ENCODE data around the gene MPRIP.

MPRIP gene

GRCh38 chr17:17055286-17056155 lies 13.3 kb downstream of the MPRIP start:
- Histone ChIP-seq H3K4me1 (ENCODE audit: control insufficient read depth, insufficient read depth, low read length) (peaks cover 17% of the 10 kb centered on the region; the same call in 1 of the 2 replicates), H3K27ac (ENCODE audit: low read depth, low read length) (no peak overlapping the region), H3K36me3 (ENCODE audit: control insufficient read depth, insufficient read depth, low read length) (0 out of 2 replicates have a peak, but pooled peaks cover 7% of the 10 kb centered on the region), H3K9me3 (ENCODE audit: control insufficient read depth, insufficient read depth, low read depth, low read length) (no peaks in the 10 kb centered on the region), H3K4me3 (ENCODE audit: low read depth, low read length) (no peak overlapping the region), H3K9ac (ENCODE audit: low read length) (no peak overlapping the region), H3K27me3 (ENCODE audit: control insufficient read depth, insufficient read depth, low read length) (no peaks in the 10 kb centered on the region)

GRCh38 chr17:17056156-17056539 lies 13.9 kb downstream of the MPRIP start:
- no peak overlapping the region for H3K9ac ChIP-seq (ENCODE audit: low read length)
- no peak overlapping the region for H3K27ac ChIP-seq (ENCODE audit: low read depth, low read length)
- H3K27me3 ChIP-seq (ENCODE audit: control insufficient read depth, insufficient read depth, low read length), result no peaks in the 10 kb centered on the region
- 0 out of 2 replicates have a peak, but pooled peaks cover 7% of the 10 kb centered on the region for H3K36me3 ChIP-seq (ENCODE audit: control insufficient read depth, insufficient read depth, low read length)
- no peaks in the 10 kb centered on the region for H3K9me3 ChIP-seq (ENCODE audit: control insufficient read depth, insufficient read depth, low read depth, low read length)
- H3K4me3 ChIP-seq (ENCODE audit: low read depth, low read length), result no peak overlapping the region
- peaks cover 17% of the 10 kb centered on the region; the same call in 1 of the 2 replicates for H3K4me1 ChIP-seq (ENCODE audit: control insufficient read depth, insufficient read depth, low read length)

GRCh38 chr17:17057057-17057551 lies 14.8 kb downstream of the MPRIP start:
- peaks cover 11% of the 10 kb centered on the region; the same call in 1 of the 2 replicates for H3K4me1 ChIP-seq (ENCODE audit: control insufficient read depth, insufficient read depth, low read length)

GRCh38 chr17:17058304-17058703 lies 16.0 kb downstream of the MPRIP start:
- Histone ChIP-seq H3K27me3 (ENCODE audit: control insufficient read depth, insufficient read depth, low read length) (no peaks in the 10 kb centered on the region), H3K9me3 (ENCODE audit: control insufficient read depth, insufficient read depth, low read depth, low read length) (no peaks in the 10 kb centered on the region), H3K9ac (ENCODE audit: low read length) (no peak overlapping the region), H3K27ac (ENCODE audit: low read depth, low read length) (no peak overlapping the region), H3K4me1 (ENCODE audit: control insufficient read depth, insufficient read depth, low read length) (peaks cover 11% of the 10 kb centered on the region; the same call in 1 of the 2 replicates), H3K4me3 (ENCODE audit: low read depth, low read length) (no peak overlapping the region), H3K36me3 (ENCODE audit: control insufficient read depth, insufficient read depth, low read length) (0 out of 2 replicates have a peak, but pooled peaks cover 7% of the 10 kb centered on the region)

More at GRCh38 chr17:17057057-17057551, 14.8 kb downstream of the MPRIP start:
- no peaks in the 10 kb centered on the region for H3K27me3 ChIP-seq (ENCODE audit: control insufficient read depth, insufficient read depth, low read length)
- H3K9me3 ChIP-seq (ENCODE audit: control insufficient read depth, insufficient read depth, low read depth, low read length), result no peaks in the 10 kb centered on the region
- no peak overlapping the region for H3K9ac ChIP-seq (ENCODE audit: low read length)
- H3K36me3 ChIP-seq (ENCODE audit: control insufficient read depth, insufficient read depth, low read length), result 0 out of 2 replicates have a peak, but pooled peaks cover 7% of the 10 kb centered on the region
- H3K27ac ChIP-seq (ENCODE audit: low read depth, low read length), result no peak overlapping the region
- no peak overlapping the region for H3K4me3 ChIP-seq (ENCODE audit: low read depth, low read length)

- Histone ChIP-seq H3K4me3 (ENCODE audit: low read depth, low read length) (no peak overlapping the region), H3K9ac (ENCODE audit: low read length) (no peak overlapping the region), H3K27ac (ENCODE audit: low read depth, low read length) (no peak overlapping the region), H3K9me3 (ENCODE audit: control insufficient read depth, insufficient read depth, low read depth, low read length) (no peaks in the 10 kb centered on the region), H3K4me1 (ENCODE audit: control insufficient read depth, insufficient read depth, low read length) (peaks cover 11% of the 10 kb centered on the region; the same call in 1 of the 2 replicates), H3K36me3 (ENCODE audit: control insufficient read depth, insufficient read depth, low read length) (0 out of 2 replicates have a peak, but pooled peaks cover 3% of the 10 kb centered on the region), H3K27me3 (ENCODE audit: control insufficient read depth, insufficient read depth, low read length) (no peaks in the 10 kb centered on the region)
Measured at GRCh38 chr17:17059301-17059890, 17.1 kb downstream of the MPRIP start.

- Histone ChIP-seq H3K9ac (ENCODE audit: low read length) (no peak overlapping the region), H3K27me3 (ENCODE audit: control insufficient read depth, insufficient read depth, low read length) (no peaks in the 10 kb centered on the region), H3K36me3 (ENCODE audit: control insufficient read depth, insufficient read depth, low read length) (0 out of 2 replicates have a peak, but pooled peaks cover 2% of the 10 kb centered on the region), H3K27ac (ENCODE audit: low read depth, low read length) (no peak overlapping the region), H3K9me3 (ENCODE audit: control insufficient read depth, insufficient read depth, low read depth, low read length) (no peaks in the 10 kb centered on the region), H3K4me3 (ENCODE audit: low read depth, low read length) (no peak overlapping the region), H3K4me1 (ENCODE audit: control insufficient read depth, insufficient read depth, low read length) (peaks cover 8% of the 10 kb centered on the region; the same call in 1 of the 2 replicates)
Measured at GRCh38 chr17:17060001-17060922, 18.0 kb downstream of the MPRIP start.

- Histone ChIP-seq H3K27me3 (ENCODE audit: control insufficient read depth, insufficient read depth, low read length) (no peaks in the 10 kb centered on the region), H3K27ac (ENCODE audit: low read depth, low read length) (no peak overlapping the region), H3K9me3 (ENCODE audit: control insufficient read depth, insufficient read depth, low read depth, low read length) (no peaks in the 10 kb centered on the region), H3K36me3 (ENCODE audit: control insufficient read depth, insufficient read depth, low read length) (0 out of 2 replicates have a peak, but pooled peaks cover 2% of the 10 kb centered on the region), H3K9ac (ENCODE audit: low read length) (no peak overlapping the region), H3K4me1 (ENCODE audit: control insufficient read depth, insufficient read depth, low read length) (peaks cover 2% of the 10 kb centered on the region; the same call in 1 of the 2 replicates), H3K4me3 (ENCODE audit: low read depth, low read length) (no peak overlapping the region)
Measured at GRCh38 chr17:17060930-17061329, 18.7 kb downstream of the MPRIP start.

- Histone ChIP-seq H3K4me1 (ENCODE audit: control insufficient read depth, insufficient read depth, low read length) (no peaks in the 10 kb centered on the region), H3K9me3 (ENCODE audit: control insufficient read depth, insufficient read depth, low read depth, low read length) (no peaks in the 10 kb centered on the region), H3K36me3 (ENCODE audit: control insufficient read depth, insufficient read depth, low read length) (0 out of 2 replicates have a peak, but pooled peaks cover 2% of the 10 kb centered on the region), H3K4me3 (ENCODE audit: low read depth, low read length) (no peak overlapping the region), H3K9ac (ENCODE audit: low read length) (no peak overlapping the region), H3K27ac (ENCODE audit: low read depth, low read length) (no peak overlapping the region), H3K27me3 (ENCODE audit: control insufficient read depth, insufficient read depth, low read length) (no peaks in the 10 kb centered on the region)
Measured at GRCh38 chr17:17061516-17061915, 19.3 kb downstream of the MPRIP start.

- H3K4me1 ChIP-seq (ENCODE audit: control insufficient read depth, insufficient read depth, low read length), result no peaks in the 10 kb centered on the region
- H3K9me3 ChIP-seq (ENCODE audit: control insufficient read depth, insufficient read depth, low read depth, low read length), result no peaks in the 10 kb centered on the region
- H3K36me3 ChIP-seq (ENCODE audit: control insufficient read depth, insufficient read depth, low read length), result 0 out of 2 replicates have a peak, but pooled peaks cover 2% of the 10 kb centered on the region
- no peak overlapping the region for H3K4me3 ChIP-seq (ENCODE audit: low read depth, low read length)
- H3K27me3 ChIP-seq (ENCODE audit: control insufficient read depth, insufficient read depth, low read length), result no peaks in the 10 kb centered on the region
- no peak overlapping the region for H3K9ac ChIP-seq (ENCODE audit: low read length)
- no peak overlapping the region for H3K27ac ChIP-seq (ENCODE audit: low read depth, low read length)
Measured at GRCh38 chr17:17062356-17062755, 20.1 kb downstream of the MPRIP start.

GRCh38 chr17:17062866-17063265 lies 20.6 kb downstream of the MPRIP start:
- no peak overlapping the region for H3K9ac ChIP-seq (ENCODE audit: low read length)
- H3K4me1 ChIP-seq (ENCODE audit: control insufficient read depth, insufficient read depth, low read length), result no peaks in the 10 kb centered on the region
- no peak overlapping the region for H3K27ac ChIP-seq (ENCODE audit: low read depth, low read length)
- no peaks in the 10 kb centered on the region for H3K9me3 ChIP-seq (ENCODE audit: control insufficient read depth, insufficient read depth, low read depth, low read length)
- H3K27me3 ChIP-seq (ENCODE audit: control insufficient read depth, insufficient read depth, low read length), result no peaks in the 10 kb centered on the region
- H3K36me3 ChIP-seq (ENCODE audit: control insufficient read depth, insufficient read depth, low read length), result 0 out of 2 replicates have a peak, but pooled peaks cover 2% of the 10 kb centered on the region
- H3K4me3 ChIP-seq (ENCODE audit: low read depth, low read length), result no peak overlapping the region

All from HUES6 (cell line).